ENCODE data around the gene SELP. TPM values are rescaled to one million over a fixed set of nuclear protein-coding genes. Genes with fewer than 3 reads are reported as not detected.

Gene SELP
- total RNA-seq, 1 experiment from 2014 or later = not detected

DNA sequence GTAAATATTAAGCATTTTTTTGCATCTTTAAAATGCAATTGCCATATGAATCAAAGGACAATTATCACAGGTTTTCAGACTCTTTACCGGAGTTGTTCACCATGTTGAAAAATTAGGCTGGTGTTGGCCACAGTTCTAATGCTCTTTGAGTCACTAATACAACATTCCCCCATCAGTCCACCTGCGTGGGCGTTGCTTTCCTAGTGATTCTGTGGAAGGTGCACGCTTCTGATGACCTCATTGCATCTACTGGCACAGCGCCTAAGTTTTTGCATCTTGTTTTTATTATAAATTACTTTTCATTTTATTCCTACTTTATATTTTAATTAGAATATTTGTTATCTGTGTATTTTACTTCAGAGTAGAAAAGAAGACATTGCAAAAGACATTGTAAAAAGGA lies 39.0 kb downstream of the SELP start:
- no peak for TF ChIP-seq CTCF (IDR thresholded peaks at IDR 0.05)
- TF ChIP-seq POLR2AphosphoS5 (IDR thresholded peaks at IDR 0.05; ENCODE audit: low read depth, low read length) = no peak
- TF ChIP-seq, protein P1, sequence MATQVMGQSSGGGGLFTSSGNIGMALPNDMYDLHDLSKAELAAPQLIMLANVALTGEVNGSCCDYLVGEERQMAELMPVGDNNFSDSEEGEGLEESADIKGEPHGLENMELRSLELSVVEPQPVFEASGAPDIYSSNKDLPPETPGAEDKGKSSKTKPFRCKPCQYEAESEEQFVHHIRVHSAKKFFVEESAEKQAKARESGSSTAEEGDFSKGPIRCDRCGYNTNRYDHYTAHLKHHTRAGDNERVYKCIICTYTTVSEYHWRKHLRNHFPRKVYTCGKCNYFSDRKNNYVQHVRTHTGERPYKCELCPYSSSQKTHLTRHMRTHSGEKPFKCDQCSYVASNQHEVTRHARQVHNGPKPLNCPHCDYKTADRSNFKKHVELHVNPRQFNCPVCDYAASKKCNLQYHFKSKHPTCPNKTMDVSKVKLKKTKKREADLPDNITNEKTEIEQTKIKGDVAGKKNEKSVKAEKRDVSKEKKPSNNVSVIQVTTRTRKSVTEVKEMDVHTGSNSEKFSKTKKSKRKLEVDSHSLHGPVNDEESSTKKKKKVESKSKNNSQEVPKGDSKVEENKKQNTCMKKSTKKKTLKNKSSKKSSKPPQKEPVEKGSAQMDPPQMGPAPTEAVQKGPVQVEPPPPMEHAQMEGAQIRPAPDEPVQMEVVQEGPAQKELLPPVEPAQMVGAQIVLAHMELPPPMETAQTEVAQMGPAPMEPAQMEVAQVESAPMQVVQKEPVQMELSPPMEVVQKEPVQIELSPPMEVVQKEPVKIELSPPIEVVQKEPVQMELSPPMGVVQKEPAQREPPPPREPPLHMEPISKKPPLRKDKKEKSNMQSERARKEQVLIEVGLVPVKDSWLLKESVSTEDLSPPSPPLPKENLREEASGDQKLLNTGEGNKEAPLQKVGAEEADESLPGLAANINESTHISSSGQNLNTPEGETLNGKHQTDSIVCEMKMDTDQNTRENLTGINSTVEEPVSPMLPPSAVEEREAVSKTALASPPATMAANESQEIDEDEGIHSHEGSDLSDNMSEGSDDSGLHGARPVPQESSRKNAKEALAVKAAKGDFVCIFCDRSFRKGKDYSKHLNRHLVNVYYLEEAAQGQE (IDR thresholded peaks at IDR 0.05; ENCODE audit: insufficient read depth in 1 of 2, low read depth in 2 of 2, low read length in 1 of 2) = no peak
- TF ChIP-seq SIN3A (IDR thresholded peaks at IDR 0.05; ENCODE audit: borderline replicate concordance, insufficient read depth, low read depth, low read length) = no peak
- TF ChIP-seq TCF7L2 (IDR thresholded peaks at IDR 0.05; ENCODE audit: low read depth, low read length) = no peak
- peaks cover 8% of the 10 kb centered on the region; the same call in 1 of the 2 replicates for H3K4me1 ChIP-seq (ENCODE audit: control insufficient read depth, insufficient read depth, low read length)
- intact Hi-C loops (cut with micrococcal nuclease; ENCODE audit: unreplicated experiment) = no loop called here
- no peaks in the 10 kb centered on the region for H3K9me3 ChIP-seq (ENCODE audit: control insufficient read depth, insufficient read depth, low read depth, low read length)
- ChIA-PET CTCF (no interaction called here), POLR2A (no interaction called here)
- no TSS peak for BruUV-seq (replicated peaks)
- no peaks in the 10 kb centered on the region for H3K36me3 ChIP-seq (ENCODE audit: control insufficient read depth, insufficient read depth, low read length)
- H3K4me3 ChIP-seq (ENCODE audit: low read depth in 2 of 2, low read length in 2 of 2) = no peak overlapping the region
- ATAC-seq (no peak), DNase-seq (ENCODE audit: low read depth, low spot score) (no peak)
- H3K27me3 ChIP-seq (ENCODE audit: control insufficient read depth, insufficient read depth, low read length) = peaks cover 8% of the 10 kb centered on the region; the same call in 1 of the 2 replicates
- H3K27ac ChIP-seq (ENCODE audit: low read length) = no peak overlapping the region
- in situ Hi-C loops (cut with HindIII; ENCODE audit: low pct_unique_long_range_greater_than_20kb, low sequenced_read_pairs) = no loop called here

GRCh38 chr1:169588785-169589485 lies 41.0 kb downstream of the SELP start:
- ChIA-PET POLR2A (interaction anchor here (0.7 kb wide), 1 partner anchor 21 kb away, joined by 4 read pairs; no protein-coding TSS in a partner anchor), CTCF (no interaction called here)
- TF ChIP-seq CTCF (IDR thresholded peaks at IDR 0.05) = no peak
- TF ChIP-seq, protein P1 (IDR thresholded peaks at IDR 0.05; ENCODE audit: insufficient read depth in 1 of 2, low read depth in 2 of 2, low read length in 1 of 2) = no peak
- no peak for TF ChIP-seq TCF7L2 (IDR thresholded peaks at IDR 0.05; ENCODE audit: low read depth, low read length)
- no peak for TF ChIP-seq POLR2AphosphoS5 (IDR thresholded peaks at IDR 0.05; ENCODE audit: low read depth, low read length)
- no peak for TF ChIP-seq SIN3A (IDR thresholded peaks at IDR 0.05; ENCODE audit: borderline replicate concordance, insufficient read depth, low read depth, low read length)
- DNase-seq (ENCODE audit: low read depth, low spot score) (no peak), ATAC-seq (no peak)
- H3K27me3 ChIP-seq (ENCODE audit: control insufficient read depth, insufficient read depth, low read length) = peaks cover 23% of the 10 kb centered on the region
- no peak overlapping the region for H3K4me3 ChIP-seq (ENCODE audit: low read depth in 2 of 2, low read length in 2 of 2)
- H3K27ac ChIP-seq (ENCODE audit: low read length) = no peak overlapping the region
- in situ Hi-C loops (cut with HindIII; ENCODE audit: low pct_unique_long_range_greater_than_20kb, low sequenced_read_pairs) = no loop called here
- intact Hi-C loops (cut with micrococcal nuclease; ENCODE audit: unreplicated experiment) = loop anchor here (5.0 kb wide), 1 partner anchor 123 kb away; the partner anchor contains the start of gene SELL
- no peaks in the 10 kb centered on the region for H3K36me3 ChIP-seq (ENCODE audit: control insufficient read depth, insufficient read depth, low read length)
- H3K4me1 ChIP-seq (ENCODE audit: control insufficient read depth, insufficient read depth, low read length) = peaks cover 10% of the 10 kb centered on the region; the same call in 1 of the 2 replicates
- H3K9me3 ChIP-seq (ENCODE audit: control insufficient read depth, insufficient read depth, low read depth, low read length) = no peaks in the 10 kb centered on the region
- BruUV-seq (replicated peaks) = no TSS peak

Measured in Panc1 (cell line).